NCI-H345 treated with DMSO at 0.1 percent for 48 hours (cell line): Measurements from ENCODE around the gene ATG16L2.
"Not testable (repeated sequence)": the region's sequence is repeated elsewhere in the genome, so short reads cannot be mapped to it uniquely, and the experiment has no call there.

Source experiments
- DNase-seq: peaks from one replicate; lab custom pipeline; 2025; ENCODE audit not compliant: unreplicated experiment; lab: John Stamatoyannopoulos, UW

Gene ATG16L2

GRCh38 chr11:72842126-72842525 is 27.9 kb downstream of the ATG16L2 start:
- DNase-seq = no peak

DNA sequence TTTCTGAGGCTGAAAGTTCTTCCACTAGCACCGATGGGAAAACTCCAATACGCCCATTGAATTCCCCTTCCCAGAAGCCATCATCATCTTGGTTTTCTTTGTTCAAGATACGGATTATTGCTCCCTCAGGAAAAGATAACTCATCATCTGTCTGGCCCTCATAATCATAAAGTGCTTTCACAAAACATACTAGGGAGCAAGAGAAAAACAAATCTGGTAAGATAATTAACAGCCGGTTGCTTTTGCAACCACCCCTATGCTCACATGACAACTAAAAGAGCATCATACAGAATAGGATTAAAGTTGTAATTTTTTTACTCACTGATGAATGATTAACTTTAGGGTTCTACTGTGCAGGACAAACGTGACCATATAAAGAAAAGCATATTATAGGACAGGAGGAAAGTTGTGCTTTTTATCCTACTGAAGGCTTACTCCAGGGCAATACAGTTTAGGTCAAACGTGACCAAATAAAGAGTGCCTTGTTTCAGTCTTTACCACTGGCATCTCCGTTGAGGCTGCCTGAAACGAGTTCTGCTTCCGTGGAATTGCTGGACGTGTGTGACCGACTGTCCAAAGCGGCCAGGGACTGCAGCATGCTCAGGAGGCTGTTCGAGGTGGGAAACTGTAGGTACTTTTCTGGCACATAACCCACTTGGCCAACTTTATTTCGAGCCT is 28.6 kb downstream of the ATG16L2 start:
- DNase-seq = no peak

DNA sequence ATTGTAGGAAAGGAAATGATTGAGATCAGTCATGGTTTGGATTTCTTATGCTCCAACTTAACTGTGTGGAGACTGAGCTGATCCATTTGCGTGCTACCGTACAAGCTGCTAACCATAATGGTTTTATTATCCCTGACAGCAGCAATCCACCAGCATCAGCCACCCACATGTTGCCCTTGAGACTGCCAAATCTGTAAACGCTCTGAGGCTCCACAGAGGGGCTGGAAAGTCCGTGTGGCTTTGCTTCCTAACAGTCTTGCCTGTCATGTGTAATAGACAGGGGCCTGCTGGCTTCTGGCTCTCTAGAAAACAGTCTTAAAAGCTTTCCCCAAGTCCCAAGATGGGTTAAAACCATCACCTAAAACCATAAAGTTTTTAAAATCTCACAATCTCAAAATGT is 30.1 kb downstream of the ATG16L2 start:
- DNase-seq = no peak

GRCh38 chr11:72848846-72849466 is 34.7 kb downstream of the ATG16L2 start:
- DNase-seq = no peak

DNA sequence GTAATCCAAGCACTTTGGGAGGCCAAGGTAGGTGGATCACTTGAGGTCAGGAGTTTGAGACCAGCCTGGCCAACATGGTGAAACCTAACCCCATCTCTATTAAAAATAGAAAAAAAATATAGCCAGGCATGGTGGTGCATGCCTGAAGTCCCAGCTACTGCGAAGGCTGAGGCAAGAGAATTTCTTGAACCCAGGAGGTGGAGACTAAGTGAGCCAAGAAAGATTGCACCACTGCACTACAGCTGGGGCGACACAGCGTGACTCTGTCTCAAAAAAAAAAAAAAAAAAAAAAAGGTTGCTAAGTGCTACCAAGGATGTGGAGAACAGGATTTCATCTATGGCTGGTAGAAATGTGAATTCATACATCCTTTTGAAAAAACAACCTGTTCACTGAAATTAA is 36.6 kb downstream of the ATG16L2 start:
- DNase-seq = no peak

DNA sequence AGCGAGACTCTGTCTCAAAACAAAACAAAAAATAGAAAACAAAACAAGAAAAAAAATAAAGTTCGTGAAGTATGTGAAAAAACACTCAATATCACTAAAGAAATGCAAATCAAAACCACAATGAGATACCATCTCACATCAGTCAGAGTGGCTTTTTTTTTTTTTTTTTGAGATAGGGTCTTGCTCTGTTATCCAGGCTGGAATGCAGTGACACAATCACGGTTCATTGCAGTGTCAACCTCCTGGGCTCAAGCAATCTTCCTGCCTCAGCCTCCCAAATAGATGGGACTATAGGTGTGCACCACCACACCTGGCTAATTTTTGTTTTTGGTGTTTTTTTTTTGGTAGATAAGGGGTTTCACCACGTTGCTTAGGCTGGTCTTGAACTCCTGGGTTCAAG is 37.5 kb downstream of the ATG16L2 start:
- DNase-seq = no peak

DNA sequence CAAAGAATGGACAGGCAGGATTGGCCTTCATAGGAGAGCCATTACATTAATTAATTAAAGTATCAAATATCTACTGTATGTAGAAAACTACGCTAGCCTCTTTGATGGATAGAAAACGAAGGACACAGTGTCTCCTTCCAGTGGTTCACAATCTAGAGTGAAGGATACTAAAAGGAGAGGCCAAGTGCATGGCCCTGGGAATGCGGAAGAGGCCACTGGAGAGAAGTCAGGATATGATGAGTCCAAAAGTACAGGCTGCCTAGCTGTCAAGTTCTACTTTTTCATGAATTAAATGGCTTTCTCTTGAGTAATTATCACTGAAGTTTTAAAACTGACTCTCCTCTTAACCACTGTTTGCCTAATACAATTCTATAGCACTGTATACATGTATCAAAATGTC is 41.9 kb downstream of the ATG16L2 start:
- no peak for DNase-seq

DNA sequence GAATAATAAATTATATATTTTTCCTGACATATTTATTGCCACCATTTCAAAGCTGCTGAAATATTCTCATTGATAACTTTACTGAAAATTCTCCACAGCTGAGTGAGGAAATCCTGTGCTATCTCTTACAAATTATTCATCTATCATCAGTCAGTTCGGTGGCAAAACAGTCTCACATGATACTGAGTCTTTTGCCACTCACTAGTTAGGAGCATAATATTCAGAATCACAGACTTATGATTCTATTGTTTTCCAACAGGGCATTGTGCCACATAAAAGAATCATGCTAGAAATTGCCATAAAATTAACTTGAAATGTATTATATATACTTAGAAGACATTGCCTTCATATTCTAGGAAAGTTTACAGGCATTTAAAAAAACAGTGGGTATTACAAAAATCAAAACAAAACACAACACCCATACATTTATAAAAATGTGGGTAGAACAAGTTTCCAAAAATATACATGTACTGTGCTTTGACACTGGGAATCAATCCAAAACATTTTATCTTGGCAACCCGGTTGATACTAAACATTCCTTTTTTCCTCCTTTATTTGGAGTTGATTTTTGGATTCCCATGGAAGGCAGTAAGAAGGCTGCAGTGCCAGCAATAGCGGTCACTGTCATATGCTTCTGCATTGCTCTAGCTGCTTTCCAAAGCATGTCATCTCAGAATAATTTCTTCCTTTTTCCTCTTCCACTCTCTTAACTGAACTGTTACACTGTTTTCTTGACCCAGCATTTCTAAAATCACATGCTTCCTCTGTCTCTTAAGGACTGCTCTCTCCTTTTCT is 42.5 kb downstream of the ATG16L2 start:
- no peak for DNase-seq

DNA sequence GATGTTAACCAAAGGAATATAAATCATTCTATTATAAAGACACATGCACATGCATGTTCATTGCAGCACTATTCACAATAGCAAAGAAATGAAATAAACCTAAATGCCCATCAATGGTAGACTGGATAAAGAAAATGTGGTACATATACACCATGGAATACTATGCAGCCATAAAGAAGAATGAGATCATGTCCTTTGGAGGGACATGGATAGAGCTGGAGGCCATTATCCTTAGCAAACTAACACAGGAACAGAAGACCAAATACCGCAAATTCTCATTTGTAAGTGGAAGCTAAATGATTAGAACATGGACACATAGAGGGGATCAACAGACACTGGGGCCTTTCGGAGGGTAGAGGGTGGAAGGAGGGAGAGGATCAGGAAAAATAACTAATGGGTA is 44.1 kb downstream of the ATG16L2 start:
- DNase-seq = not testable (repeated sequence)

DNA sequence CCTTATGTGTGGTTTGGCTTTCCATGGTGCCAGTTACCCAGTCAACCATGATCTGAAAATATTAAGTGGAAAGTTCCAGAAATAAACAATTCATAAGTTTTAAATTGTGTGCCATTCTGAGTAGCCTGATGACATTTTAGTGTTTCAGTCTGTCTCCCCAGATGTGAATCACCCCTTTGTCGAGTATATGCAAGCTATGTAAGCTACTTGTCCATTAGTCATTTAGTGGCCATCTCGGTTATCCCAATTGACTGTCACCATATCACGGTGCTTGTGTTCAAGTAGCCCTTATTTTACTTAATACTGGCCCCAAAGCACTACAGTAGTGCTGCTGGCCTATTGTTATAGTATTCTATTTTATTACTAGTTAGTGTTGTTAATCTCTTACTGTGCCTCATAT is 44.9 kb downstream of the ATG16L2 start:
- DNase-seq = no peak

DNA sequence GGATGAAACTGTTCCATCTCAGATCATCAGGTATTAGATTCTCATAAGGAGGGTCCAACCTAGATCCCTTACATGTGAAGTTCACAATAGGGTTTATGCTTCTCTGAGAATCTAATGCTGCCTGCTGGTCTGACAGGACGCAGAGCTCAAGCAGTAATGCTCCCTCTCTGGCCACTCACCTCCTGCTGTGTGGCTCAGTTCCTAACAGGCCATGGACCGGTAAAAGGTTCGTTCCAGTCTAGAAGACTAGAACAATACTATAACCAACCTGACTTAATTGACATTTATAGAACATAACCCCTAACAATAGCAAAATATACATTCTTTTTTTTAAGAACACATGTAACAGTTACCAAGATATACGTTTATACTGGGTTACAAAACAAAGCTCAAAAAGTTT is 45.8 kb downstream of the ATG16L2 start:
- no peak for DNase-seq

- no peak for DNase-seq
Measured at GRCh38 chr11:72860592-72860991, 46.4 kb downstream of the ATG16L2 start.

DNA sequence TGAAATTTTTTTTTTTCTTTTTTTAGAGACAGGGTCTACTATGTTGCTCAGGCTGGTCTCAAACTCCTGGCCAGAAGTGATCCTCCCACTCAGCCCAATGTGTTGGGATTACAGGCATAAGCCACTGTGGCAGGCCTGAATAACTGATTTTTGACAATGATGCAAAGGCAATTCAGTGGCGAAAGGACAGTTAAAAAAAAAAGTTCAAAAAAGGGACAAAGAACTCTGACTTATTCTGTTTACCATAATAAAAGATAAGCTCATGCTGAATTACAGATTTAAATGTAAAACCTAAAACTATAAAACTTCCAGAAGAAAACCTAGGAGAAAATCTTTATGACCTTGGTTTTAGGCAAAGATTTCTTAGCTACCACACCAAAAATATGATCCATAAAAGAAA is 48.9 kb downstream of the ATG16L2 start:
- DNase-seq = no peak

DNA sequence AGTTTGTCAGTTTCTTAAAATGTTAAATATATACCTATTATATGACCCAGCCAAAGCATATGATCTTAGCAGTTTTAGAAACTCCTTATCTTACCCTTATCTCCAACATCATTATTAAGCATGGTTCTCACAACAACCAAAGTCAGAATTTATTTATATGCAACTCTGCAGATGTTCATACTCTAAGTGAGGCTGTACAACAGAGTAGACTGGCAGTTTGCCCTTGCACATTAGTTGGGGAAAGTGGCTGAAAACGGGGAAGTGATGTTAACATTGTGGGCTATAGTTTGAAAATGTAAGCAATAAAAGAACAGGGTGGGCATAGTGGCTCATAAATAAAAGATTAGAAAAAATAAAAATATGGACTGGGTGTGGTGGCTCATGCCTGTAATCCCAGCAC is 49.7 kb downstream of the ATG16L2 start:
- DNase-seq = no peak

- no peak for DNase-seq
Measured at GRCh38 chr11:72864702-72865655, 50.8 kb downstream of the ATG16L2 start.

- no peak for DNase-seq
Measured at GRCh38 chr11:72867970-72868369, 53.8 kb downstream of the ATG16L2 start.

DNA sequence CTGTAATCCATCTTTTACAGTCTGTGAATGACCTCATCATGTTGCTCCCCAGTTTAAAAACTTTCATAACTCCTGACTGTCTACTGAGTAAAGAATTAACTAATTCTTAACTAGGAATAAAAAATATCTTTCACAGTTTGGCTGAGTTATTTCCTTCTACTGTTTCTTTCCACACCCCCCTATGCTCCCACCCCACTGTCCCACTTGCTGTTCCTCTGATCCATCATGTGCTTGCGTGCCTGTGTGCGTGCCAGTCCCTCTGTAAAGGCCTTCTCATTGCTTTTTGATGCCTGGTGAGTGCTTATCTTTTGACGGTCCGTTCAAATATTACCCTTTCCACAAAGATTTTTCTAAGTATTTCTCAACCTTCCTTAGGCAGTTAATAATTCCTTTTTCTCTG is 55.6 kb downstream of the ATG16L2 start:
- DNase-seq = no peak

DNA sequence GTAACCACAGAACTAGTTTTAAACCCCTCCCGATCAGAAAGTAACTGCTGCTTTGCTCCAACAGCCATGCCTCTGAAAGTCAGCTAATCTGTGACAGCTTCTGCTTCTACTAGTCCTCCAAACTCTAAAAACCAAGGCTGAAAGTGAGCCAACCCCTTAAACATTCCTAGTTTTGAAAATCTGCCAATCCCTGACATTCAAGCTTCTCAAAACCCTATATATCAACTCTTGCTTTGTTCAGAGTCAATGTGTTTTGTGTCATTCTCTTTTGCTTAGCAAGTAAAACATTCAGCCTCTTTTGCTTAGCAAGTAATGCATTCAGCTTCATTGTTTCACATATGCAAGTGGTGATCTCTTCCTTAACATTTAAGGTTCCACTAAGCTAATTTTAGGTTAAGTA is 56.9 kb downstream of the ATG16L2 start:
- no peak for DNase-seq

DNA sequence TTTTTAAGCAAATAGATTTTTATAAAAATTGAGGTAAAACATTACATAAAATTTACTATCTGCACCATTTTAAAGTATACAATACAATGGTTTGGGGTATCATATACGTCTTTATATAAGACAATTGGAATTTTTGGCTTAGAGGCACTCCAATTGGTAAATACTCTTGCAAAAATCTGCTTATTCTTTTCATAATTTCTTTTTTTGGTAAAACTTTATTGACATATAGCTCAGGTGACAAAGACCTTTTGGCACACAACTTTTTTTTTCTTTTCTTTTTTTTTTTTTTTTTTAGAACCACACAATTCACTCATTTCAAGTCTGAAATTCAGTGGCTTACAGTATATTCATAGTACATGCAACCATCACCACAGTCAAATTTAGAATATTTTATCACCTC is 57.8 kb downstream of the ATG16L2 start:
- no peak for DNase-seq

DNA sequence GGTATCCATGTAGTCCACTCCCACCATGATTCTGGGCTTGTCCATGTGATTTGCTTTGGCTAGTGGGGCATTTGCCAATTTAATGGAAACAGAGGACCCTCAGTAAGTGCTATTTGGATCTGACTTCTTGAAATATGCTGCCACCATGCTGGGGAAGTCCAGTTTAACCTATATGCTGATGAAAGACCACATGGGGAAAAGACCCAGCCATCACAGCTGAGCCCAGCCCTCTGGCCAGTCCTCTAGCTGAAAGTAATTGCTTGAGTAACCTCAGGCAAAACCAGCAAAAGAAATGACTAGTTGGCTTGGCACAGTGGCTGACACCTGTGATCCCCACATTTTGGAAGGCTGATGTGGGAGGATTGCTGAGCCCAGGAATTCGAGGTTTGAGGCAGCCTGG is 61.5 kb downstream of the ATG16L2 start:
- DNase-seq = no peak

GRCh38 chr11:72876147-72876546 is 61.9 kb downstream of the ATG16L2 start:
- no peak for DNase-seq
